AG04449 (cell line): ENCODE data around the gene CLDN4.

ENCODE experiments used
- CTCF ChIA-PET: fragments of 350-600 bp; formaldehyde crosslinking; extraction: SDS; loops from one replicate; lab custom pipeline; 2021; ENCODE audit warnings: antibody characterized with exemption; lab: Yijun Ruan, JAX
- POLR2A ChIA-PET: fragments of 400-600, 350-600 bp; formaldehyde crosslinking; extraction: SDS; loops from one replicate; lab custom pipeline; 2020; ENCODE audit warnings: antibody characterized with exemption, inconsistent platforms; lab: Yijun Ruan, JAX
- DNase-seq: peaks from one replicate; pipeline ENCODE4 v3.0.0-alpha.2; 2010; ENCODE audit warnings: low read depth, low spot score
- H3K4me3 ChIP-seq: 2 replicates; pipeline ENCODE4 v1.5.1; 2011; ENCODE audit warnings: low read depth, mild to moderate bottlenecking, control low read depth, low read length
- TF ChIP-seq, protein P1 (sequence below): IDR thresholded peaks from one replicate; pipeline ENCODE4 v1.5.1; 2011; ENCODE audit warnings: mild to moderate bottlenecking, moderate library complexity, low read length, control low read depth, inconsistent platforms; ENCODE audit not compliant: insufficient read depth; ENCODE audit errors: missing control alignments

CLDN4 gene

GRCh38 chr7:73799282-73800141 lies 31.3 kb upstream of the CLDN4 start:
- POLR2A ChIA-PET: no interaction called here
- CTCF ChIA-PET: interaction anchor here (0.6 to 2.7 kb wide), 2 partner anchors 8 to 12 kb away, joined by 3 to 19 read pairs; no protein-coding TSS in a partner anchor
- TF ChIP-seq, protein P1, sequence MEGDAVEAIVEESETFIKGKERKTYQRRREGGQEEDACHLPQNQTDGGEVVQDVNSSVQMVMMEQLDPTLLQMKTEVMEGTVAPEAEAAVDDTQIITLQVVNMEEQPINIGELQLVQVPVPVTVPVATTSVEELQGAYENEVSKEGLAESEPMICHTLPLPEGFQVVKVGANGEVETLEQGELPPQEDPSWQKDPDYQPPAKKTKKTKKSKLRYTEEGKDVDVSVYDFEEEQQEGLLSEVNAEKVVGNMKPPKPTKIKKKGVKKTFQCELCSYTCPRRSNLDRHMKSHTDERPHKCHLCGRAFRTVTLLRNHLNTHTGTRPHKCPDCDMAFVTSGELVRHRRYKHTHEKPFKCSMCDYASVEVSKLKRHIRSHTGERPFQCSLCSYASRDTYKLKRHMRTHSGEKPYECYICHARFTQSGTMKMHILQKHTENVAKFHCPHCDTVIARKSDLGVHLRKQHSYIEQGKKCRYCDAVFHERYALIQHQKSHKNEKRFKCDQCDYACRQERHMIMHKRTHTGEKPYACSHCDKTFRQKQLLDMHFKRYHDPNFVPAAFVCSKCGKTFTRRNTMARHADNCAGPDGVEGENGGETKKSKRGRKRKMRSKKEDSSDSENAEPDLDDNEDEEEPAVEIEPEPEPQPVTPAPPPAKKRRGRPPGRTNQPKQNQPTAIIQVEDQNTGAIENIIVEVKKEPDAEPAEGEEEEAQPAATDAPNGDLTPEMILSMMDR: no peak
- DNase-seq: no peak
- H3K4me3 ChIP-seq: no peak overlapping the region

- ChIA-PET CTCF (interaction anchor here (2.7 kb wide), 1 partner anchor 10 kb away, joined by 19 read pairs; no protein-coding TSS in a partner anchor), POLR2A (no interaction called here)
- TF ChIP-seq, protein P1: no peak
- no peak overlapping the region for H3K4me3 ChIP-seq
- DNase-seq: no peak
These were observed 29.2 kb upstream of the CLDN4 start for GRCh38 chr7:73801577-73801976.

- POLR2A ChIA-PET: no interaction called here
- no peak overlapping the region for H3K4me3 ChIP-seq
- DNase-seq: no peak
- CTCF ChIA-PET: interaction anchor here (0.6 kb wide), 1 partner anchor 9 kb away, joined by 3 read pairs; no protein-coding TSS in a partner anchor
- TF ChIP-seq, protein P1: no peak
These were observed 28.3 kb upstream of the CLDN4 start for GRCh38 chr7:73802459-73802858.

GRCh38 chr7:73809467-73809951 lies 21.3 kb upstream of the CLDN4 start:
- DNase-seq: no peak
- POLR2A ChIA-PET: no interaction called here
- no peak overlapping the region for H3K4me3 ChIP-seq
- CTCF ChIA-PET: interaction anchor here (1.0 to 8.6 kb wide), 3 partner anchors 9 to 46 kb away, joined by 3 to 114 read pairs (median 4); no protein-coding TSS in a partner anchor
- TF ChIP-seq, protein P1: no peak

DNA sequence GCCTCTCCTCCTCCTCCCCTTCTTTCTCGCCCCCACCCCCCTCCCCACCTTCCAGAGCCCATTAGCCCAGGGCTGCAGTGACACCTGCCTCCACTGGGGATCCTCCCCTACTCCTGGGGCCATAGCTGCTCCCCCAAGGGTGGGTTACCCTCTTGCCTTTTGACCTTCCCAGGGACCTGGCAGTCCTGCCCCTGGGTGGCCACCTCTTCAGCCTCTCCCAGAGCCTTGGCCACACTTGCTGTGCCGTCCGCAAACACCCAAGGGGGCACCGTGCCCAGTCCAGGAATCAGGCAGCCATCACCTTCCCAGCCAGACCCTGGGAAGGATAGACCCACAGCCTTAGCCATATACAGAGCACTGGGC lies 19.8 kb upstream of the CLDN4 start:
- no peak for DNase-seq
- no peak overlapping the region for H3K4me3 ChIP-seq
- ChIA-PET CTCF (interaction anchor here (0.9 to 8.6 kb wide), 14 partner anchors 9 to 216 kb away, joined by 3 to 114 read pairs (median 4); partner anchors contain the start of gene METTL27), POLR2A (no interaction called here)
- TF ChIP-seq, protein P1: no peak

DNA sequence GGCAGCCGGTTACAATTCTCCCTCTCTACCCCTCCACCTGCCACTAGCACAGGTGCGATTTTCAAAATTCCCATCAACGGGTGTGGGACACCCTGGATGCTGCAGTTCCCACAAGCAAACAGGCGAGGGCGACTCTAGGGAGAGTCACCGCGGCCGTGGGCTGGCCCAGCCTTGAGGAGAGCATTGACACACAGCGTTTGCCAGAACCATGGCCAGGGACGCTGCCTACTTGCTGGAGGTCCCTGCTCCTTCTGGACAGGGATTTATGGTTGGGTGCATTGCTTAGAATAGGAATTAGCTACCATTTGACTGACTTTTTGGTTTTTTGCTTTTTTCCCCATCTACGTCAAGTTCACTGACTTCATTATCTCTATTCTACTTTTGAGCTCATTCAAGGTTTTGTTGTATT lies 19.0 kb upstream of the CLDN4 start:
- ChIA-PET CTCF (interaction anchor here (0.7 to 8.6 kb wide), 19 partner anchors 9 to 215 kb away, joined by 3 to 114 read pairs (median 4); no protein-coding TSS in a partner anchor), POLR2A (no interaction called here)
- no peak overlapping the region for H3K4me3 ChIP-seq
- no peak for DNase-seq
- TF ChIP-seq, protein P1: peak; percentile 87
